Testis (tissue), 2 donors: ENCODE results near the gene NCSTN.

Source experiments
- POLR2A ChIP-seq: fragments of 450-650 bp; IDR thresholded peaks from one replicate; pipeline ENCODE4 v1.6.1; 2017; ENCODE audit warnings: antibody characterized with exemption, mild to moderate bottlenecking, moderate library complexity
- TF ChIP-seq, protein P1 (sequence below), 3 experiments: fragments of 450-650 bp in 2 of 3; fragments of 200-600 bp in 1 of 3; sonication (generic) in 1 of 3; IDR thresholded peaks; one replicate each; pipeline ENCODE4 v1.5.1; 2016 to 2019; ENCODE audit warnings: antibody characterized with exemption in 3 of 3, mild to moderate bottlenecking in 2 of 3, moderate library complexity in 1 of 3

DNA sequence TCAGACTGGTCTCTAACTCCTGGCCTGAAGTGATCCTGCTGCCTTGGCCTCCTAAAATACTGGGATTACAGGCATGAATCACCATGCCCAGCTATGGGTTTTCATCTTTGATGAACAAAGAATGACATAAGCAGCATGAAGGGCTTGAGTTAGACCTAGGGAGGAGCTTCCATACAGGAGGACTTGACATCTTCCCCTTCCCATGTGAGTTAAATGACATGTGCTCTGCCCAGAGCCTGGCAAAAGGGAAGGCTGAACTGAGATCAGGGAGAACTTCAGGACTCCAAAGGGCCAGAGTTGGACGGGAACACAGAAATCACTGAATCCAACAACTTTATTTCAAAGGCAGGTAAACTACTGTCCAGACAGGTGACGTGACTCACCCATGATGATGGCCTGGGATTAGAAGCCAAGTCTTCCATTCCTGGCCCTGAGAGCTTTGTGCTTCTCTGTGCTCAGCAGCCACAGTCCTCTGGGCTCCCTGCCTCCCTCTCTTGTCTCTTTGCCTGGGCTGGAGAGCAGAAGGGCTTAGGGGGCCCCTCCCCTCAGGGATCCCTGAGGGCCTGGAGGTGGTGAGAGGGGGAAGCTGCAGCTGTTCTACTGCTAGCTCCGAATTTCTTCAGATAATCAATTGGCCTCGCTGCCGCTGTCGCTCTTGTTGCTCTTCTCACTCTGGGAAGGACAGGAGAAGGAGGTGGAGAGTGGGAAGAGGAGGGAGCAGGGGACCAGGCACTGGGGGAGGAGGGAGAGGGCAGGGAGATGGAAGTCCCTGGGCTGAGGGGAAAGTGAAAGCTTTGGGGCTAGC is 31.3 kb downstream of the NCSTN start:
- TF ChIP-seq, protein P1, sequence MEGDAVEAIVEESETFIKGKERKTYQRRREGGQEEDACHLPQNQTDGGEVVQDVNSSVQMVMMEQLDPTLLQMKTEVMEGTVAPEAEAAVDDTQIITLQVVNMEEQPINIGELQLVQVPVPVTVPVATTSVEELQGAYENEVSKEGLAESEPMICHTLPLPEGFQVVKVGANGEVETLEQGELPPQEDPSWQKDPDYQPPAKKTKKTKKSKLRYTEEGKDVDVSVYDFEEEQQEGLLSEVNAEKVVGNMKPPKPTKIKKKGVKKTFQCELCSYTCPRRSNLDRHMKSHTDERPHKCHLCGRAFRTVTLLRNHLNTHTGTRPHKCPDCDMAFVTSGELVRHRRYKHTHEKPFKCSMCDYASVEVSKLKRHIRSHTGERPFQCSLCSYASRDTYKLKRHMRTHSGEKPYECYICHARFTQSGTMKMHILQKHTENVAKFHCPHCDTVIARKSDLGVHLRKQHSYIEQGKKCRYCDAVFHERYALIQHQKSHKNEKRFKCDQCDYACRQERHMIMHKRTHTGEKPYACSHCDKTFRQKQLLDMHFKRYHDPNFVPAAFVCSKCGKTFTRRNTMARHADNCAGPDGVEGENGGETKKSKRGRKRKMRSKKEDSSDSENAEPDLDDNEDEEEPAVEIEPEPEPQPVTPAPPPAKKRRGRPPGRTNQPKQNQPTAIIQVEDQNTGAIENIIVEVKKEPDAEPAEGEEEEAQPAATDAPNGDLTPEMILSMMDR (IDR thresholded peaks at IDR 0.05), result no peak
- TF ChIP-seq POLR2A, result no peak
